Measurements from ENCODE around the gene TRAFD1. TPM values are rescaled to one million over a fixed set of nuclear protein-coding genes. Genes with fewer than 3 reads are reported as not detected.

TRAFD1 gene
- total RNA-seq, 1 donor from 2014 or later, result 35.4 TPM

- no peaks in the 10 kb centered on the region for H3K9me3 Mint-ChIP-seq
- Histone ChIP-seq H3K9ac (no peak overlapping the region), H3K4me3 (no peak overlapping the region), H3K9me3 (ENCODE audit: low read depth) (no peaks in the 10 kb centered on the region), H3K36me3 (no peaks in the 10 kb centered on the region), H3F3A (ENCODE audit: low read depth) (no peaks in the 10 kb centered on the region), H3K79me2 (ENCODE audit: low read depth) (no peaks in the 10 kb centered on the region), H2AFZ (replicated peaks) (no peak overlapping the region), H4K20me1 (ENCODE audit: low read depth) (no peaks in the 10 kb centered on the region), H3K4me2 (no peak overlapping the region), H3K27me3 (no peaks in the 10 kb centered on the region), H3K27ac (no peak overlapping the region), H3K4me1 (no peaks in the 10 kb centered on the region)
- no peaks in the 10 kb centered on the region for H3K27me3 Mint-ChIP-seq (ENCODE audit: insufficient read depth, low read depth)
- H3K36me3 Mint-ChIP-seq, result peaks cover 22% of the 10 kb centered on the region
- peak overlapping the region; percentile 53 for H3K27ac Mint-ChIP-seq
- peaks cover 11% of the 10 kb centered on the region for H3K4me1 Mint-ChIP-seq
- DNase-seq (ENCODE audit: low spot score), result no peak
- H3K4me3 Mint-ChIP-seq, result no peak overlapping the region
- no peak for TF ChIP-seq CTCF (IDR thresholded peaks at IDR 0.05)
- no peak for TF ChIP-seq EZH2 (IDR thresholded peaks at IDR 0.05)
- no peak for TF ChIP-seq EZH2phosphoT487 (IDR thresholded peaks at IDR 0.05)
Measured at GRCh38 chr12:112178796-112179195, 53.4 kb downstream of the TRAFD1 start.

GRCh38 chr12:112179341-112179740 lies 54.0 kb downstream of the TRAFD1 start:
- Histone ChIP-seq H3K9me3 (ENCODE audit: low read depth) (no peaks in the 10 kb centered on the region), H3K36me3 (no peaks in the 10 kb centered on the region), H3K79me2 (ENCODE audit: low read depth) (no peaks in the 10 kb centered on the region), H4K20me1 (ENCODE audit: low read depth) (no peaks in the 10 kb centered on the region), H3K27ac (no peak overlapping the region), H3K4me2 (no peak overlapping the region), H3F3A (ENCODE audit: low read depth) (no peaks in the 10 kb centered on the region), H3K27me3 (no peaks in the 10 kb centered on the region), H3K4me3 (no peak overlapping the region), H2AFZ (replicated peaks) (no peak overlapping the region), H3K9ac (no peak overlapping the region), H3K4me1 (no peaks in the 10 kb centered on the region)
- no peaks in the 10 kb centered on the region for H3K9me3 Mint-ChIP-seq
- H3K36me3 Mint-ChIP-seq, result peaks cover 22% of the 10 kb centered on the region
- H3K27ac Mint-ChIP-seq, result peak overlapping the region; percentile 53
- H3K4me1 Mint-ChIP-seq, result peaks cover 11% of the 10 kb centered on the region
- TF ChIP-seq CTCF (IDR thresholded peaks at IDR 0.05) (no peak), EZH2 (IDR thresholded peaks at IDR 0.05) (no peak), EZH2phosphoT487 (IDR thresholded peaks at IDR 0.05) (no peak)
- no peaks in the 10 kb centered on the region for H3K27me3 Mint-ChIP-seq (ENCODE audit: insufficient read depth, low read depth)
- no peak overlapping the region for H3K4me3 Mint-ChIP-seq
- DNase-seq (ENCODE audit: low spot score), result no peak

- H4K20me1 ChIP-seq (ENCODE audit: low read depth), result no peaks in the 10 kb centered on the region
- H3K9me3 Mint-ChIP-seq, result no peaks in the 10 kb centered on the region
- no peak overlapping the region for H3K4me3 ChIP-seq
- no peak overlapping the region for H2AFZ ChIP-seq (replicated peaks)
- H3K79me2 ChIP-seq (ENCODE audit: low read depth), result no peaks in the 10 kb centered on the region
- H3K9ac ChIP-seq, result no peak overlapping the region
- no peak overlapping the region for H3K27ac Mint-ChIP-seq
- no peak overlapping the region for H3K4me3 Mint-ChIP-seq
- H3K36me3 ChIP-seq, result no peaks in the 10 kb centered on the region
- no peaks in the 10 kb centered on the region for H3K4me1 ChIP-seq
- no peak overlapping the region for H3K4me2 ChIP-seq
- no peaks in the 10 kb centered on the region for H3K27me3 Mint-ChIP-seq (ENCODE audit: insufficient read depth, low read depth)
- H3K4me1 Mint-ChIP-seq, result peaks cover 11% of the 10 kb centered on the region
- peaks cover 19% of the 10 kb centered on the region for H3K36me3 Mint-ChIP-seq
- no peaks in the 10 kb centered on the region for H3F3A ChIP-seq (ENCODE audit: low read depth)
- no peaks in the 10 kb centered on the region for H3K9me3 ChIP-seq (ENCODE audit: low read depth)
- no peak overlapping the region for H3K27ac ChIP-seq
- H3K27me3 ChIP-seq, result no peaks in the 10 kb centered on the region
- no peak for TF ChIP-seq EZH2phosphoT487 (IDR thresholded peaks at IDR 0.05)
- TF ChIP-seq EZH2 (IDR thresholded peaks at IDR 0.05), result no peak
- TF ChIP-seq CTCF (IDR thresholded peaks at IDR 0.05), result no peak
- DNase-seq (ENCODE audit: low spot score), result no peak
Measured at GRCh38 chr12:112179916-112180315, 54.6 kb downstream of the TRAFD1 start.
